ENCODE results near the gene CROCC2.

DNA sequence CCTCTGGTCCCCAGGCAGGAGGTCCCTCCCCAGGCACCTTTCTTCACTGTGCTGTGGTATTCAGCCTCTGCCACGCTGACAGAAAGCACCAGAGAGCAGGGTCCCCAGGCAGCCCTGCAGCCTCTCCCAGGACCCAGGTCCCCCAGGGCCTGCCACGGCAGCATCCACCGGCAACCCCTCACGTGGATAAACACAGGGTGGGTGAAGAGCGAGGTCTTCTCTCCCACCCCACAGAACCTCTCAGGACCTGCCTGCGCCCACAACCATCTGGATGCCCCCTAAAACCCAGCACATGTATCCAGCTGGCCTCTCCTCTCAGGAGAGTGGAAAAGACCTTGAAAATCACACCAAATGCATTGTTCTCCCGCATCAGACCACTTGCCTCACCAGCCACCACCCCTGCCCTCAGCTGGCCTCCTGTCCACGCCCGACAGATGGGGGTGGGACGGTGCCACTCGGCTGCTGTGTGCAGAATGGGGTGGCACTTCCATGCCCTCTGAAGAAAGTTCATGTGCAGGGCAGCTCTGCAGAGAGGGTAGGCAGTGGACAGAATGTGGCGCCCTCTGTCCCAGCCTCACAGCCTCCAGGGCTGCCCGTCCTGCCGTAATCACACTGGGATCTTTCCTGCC, 4.0 kb upstream of the CROCC2 start:
- TF ChIP-seq, protein P1, sequence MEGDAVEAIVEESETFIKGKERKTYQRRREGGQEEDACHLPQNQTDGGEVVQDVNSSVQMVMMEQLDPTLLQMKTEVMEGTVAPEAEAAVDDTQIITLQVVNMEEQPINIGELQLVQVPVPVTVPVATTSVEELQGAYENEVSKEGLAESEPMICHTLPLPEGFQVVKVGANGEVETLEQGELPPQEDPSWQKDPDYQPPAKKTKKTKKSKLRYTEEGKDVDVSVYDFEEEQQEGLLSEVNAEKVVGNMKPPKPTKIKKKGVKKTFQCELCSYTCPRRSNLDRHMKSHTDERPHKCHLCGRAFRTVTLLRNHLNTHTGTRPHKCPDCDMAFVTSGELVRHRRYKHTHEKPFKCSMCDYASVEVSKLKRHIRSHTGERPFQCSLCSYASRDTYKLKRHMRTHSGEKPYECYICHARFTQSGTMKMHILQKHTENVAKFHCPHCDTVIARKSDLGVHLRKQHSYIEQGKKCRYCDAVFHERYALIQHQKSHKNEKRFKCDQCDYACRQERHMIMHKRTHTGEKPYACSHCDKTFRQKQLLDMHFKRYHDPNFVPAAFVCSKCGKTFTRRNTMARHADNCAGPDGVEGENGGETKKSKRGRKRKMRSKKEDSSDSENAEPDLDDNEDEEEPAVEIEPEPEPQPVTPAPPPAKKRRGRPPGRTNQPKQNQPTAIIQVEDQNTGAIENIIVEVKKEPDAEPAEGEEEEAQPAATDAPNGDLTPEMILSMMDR (IDR thresholded peaks at IDR 0.05), result no peak
- TF ChIP-seq POLR2AphosphoS5 (IDR thresholded peaks at IDR 0.05) (no peak), POLR2A (IDR thresholded peaks at IDR 0.05) (no peak), EP300 (IDR thresholded peaks at IDR 0.05) (no peak)
